Muscle of arm (tissue), 14 donors: ENCODE results near the gene FGF8. TPM values are rescaled to one million over a fixed set of nuclear protein-coding genes. Genes with fewer than 3 reads are reported as not detected.
"Not testable (repeated sequence)": the region's sequence is repeated elsewhere in the genome, so short reads cannot be mapped to it uniquely, and the experiment has no call there.

Source experiments
- DNase-seq: peaks from one replicate; pipeline ENCODE4 v3.0.0-alpha.2; 2013
- long read RNA-seq, 11 donors: transcript quantifications; one replicate each; lab custom pipeline, GENCODE V29; 2026
- polyA plus RNA-seq, 12 donors: library from polyadenylated mRNA; unstranded; fragments of 120-200 nt; gene quantifications; one replicate each; pipeline ENCODE4 v1.2.1, GENCODE V29; 2013; ENCODE audit not compliant: insufficient read length in 12 of 12

Gene FGF8
- under 1 TPM in 8 of 12 donors, not detected in 4; 0.21 to 0.60 (median 0.31) TPM for polyA plus RNA-seq
- long read RNA-seq, donor 1, result 0 reads
- long read RNA-seq, donor 2, result 0 reads
- long read RNA-seq, donor 3, result 0 reads
- long read RNA-seq, donor 4, result 0 reads
- long read RNA-seq, donor 5, result 0 reads
- long read RNA-seq, donor 6, result 0 reads
- long read RNA-seq, donor 7, result 0 reads
- long read RNA-seq, donor 8, result 0 reads
- long read RNA-seq, donor 9, result 0 reads
- long read RNA-seq, donor 10, result 0 reads
- long read RNA-seq, donor 11, result 0 reads

- DNase-seq, result no peak
These were observed at the start of gene FGF8 for GRCh38 chr10:101775273-101776160. FGF8 (minus strand) TSS chr10:101776114; CDS start chr10:101775900, 214 bp downstream.

DNA sequence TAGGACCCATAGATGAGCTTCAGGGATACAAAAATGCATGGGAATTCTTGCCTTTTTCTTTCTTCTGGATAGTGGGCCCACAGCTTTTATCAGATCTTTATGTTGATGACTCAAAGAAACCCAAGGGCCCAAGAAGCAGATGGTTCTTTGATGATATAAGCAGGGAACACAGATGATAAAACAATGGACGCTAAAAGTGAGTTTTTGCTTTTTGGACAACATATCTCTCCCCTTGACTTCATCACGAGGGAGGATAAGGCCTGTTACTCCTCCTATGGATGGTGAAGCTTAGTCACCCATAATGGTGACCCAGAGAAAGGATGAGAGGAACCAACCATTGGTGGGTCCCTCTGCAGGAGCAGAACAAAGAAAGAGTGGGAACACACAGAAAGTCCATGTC, 48.8 kb upstream of the FGF8 start:
- DNase-seq, result no peak

- DNase-seq, result no peak
These were observed 43.1 kb upstream of the FGF8 start for GRCh38 chr10:101818872-101819633.

GRCh38 chr10:101818119-101818871, 42.4 kb upstream of the FGF8 start, which contains the start of gene OGA:
OGA (minus strand) TSS chr10:101818444; CDS start chr10:101818022, 422 bp downstream.
- DNase-seq, result peak; percentile 97

DNA sequence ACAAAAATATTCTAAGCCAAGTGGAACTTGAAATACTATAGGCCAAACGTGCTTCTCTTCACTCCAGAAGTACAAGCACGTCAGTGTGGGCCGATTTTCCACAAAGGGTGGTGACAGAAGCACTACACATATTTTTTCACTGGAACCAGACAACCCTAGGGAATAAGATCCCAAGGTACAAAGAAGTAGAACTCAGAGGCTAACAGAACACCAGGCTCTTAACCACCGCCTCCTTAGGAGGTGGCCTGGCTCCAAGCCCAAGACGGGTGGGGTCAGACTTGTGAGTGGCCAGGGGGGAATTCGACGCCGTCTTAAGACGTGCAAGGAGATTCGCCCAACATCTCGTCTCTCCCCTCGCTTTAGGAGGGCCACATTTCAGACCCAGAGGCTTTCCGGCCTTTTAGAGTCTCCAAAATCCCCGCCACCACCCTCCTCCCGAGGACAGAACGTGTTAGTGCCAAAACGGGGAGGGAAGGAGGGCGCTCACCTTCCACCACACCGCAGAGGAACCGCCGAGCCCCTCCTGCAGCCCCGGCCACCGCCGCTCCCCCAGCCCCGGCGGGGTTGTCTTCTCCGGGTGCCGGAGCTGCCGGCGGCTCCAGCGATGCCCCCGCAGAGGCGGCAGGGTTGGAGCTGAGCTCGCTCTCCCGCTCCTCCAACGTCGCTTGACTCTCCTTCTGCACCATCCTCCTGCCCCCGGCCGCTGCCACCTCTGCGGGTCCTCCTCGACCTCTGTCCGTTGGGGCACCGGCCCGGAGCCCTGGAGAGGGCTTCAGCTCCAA, 41.6 kb upstream of the FGF8 start:
- DNase-seq, result peak; percentile 93

GRCh38 chr10:101816913-101817336, 41.0 kb upstream of the FGF8 start:
- no peak for DNase-seq

GRCh38 chr10:101816376-101816775, 40.5 kb upstream of the FGF8 start:
- no peak for DNase-seq

DNA sequence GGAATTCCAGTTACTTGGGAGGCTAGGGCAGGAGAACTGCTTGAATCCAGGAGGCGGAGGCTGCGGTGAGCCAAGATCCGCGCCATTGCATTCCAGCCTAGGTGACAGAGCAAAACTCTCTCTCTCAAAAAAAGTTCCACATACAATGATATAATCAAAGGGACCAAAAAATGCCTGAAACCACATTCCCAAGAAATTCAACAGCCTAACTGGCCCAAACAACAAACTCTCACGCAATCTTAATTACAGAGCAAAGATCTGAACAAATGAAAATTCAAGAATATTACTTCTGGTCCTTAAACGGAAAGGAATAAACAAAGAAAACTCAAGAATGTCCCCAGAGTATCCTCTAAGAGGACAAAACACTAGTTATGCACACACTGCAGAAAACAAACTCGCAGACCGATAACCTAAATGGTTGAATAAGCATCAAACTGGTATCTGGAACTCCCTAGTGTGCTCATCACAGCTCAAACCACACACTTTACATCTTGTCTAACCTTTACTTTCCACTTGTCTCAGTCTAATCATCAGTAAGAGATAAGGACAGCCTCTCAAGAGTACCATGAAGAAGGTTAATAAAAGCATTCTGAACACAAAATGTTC, 38.7 kb upstream of the FGF8 start:
- DNase-seq, result no peak

DNA sequence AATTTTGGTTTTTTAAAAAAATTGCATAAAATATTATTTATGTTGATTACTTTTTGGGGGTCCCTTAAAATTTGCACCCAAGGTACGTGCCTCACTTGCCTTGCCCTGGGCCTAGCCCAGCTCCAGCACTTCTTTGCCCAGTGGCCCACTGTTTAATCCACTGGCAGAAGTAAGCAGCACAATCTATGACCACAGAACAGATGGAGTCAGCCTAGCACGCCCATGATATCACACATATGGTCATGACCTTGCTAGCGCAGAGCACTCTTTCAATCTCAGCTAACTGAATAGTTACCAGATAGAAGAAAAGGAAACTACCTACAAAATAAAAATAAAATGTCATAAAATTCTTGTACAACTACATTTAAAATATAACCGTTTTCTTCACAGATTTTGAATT, 36.7 kb upstream of the FGF8 start:
- DNase-seq, result no peak

GRCh38 chr10:101807158-101807557, 31.2 kb upstream of the FGF8 start:
- no peak for DNase-seq

DNA sequence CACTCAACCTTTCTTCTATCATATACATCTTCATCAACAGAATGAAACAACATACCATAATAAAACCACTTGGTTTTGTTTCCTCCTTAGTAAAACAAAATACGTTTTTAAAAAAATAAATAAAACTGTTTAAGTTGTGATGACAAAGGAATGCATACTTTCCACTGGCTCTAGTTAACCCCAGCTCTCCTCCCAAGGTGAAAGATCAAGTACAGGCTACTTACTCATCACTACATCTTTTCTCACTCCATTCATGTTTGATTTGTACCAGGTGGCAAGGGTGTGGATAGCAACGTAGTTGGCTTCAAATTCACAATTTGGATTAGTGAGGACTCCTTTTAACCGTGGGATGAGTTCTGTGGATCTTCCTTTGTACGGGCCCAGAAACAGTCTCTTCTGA, 27.6 kb upstream of the FGF8 start:
- no peak for DNase-seq

DNA sequence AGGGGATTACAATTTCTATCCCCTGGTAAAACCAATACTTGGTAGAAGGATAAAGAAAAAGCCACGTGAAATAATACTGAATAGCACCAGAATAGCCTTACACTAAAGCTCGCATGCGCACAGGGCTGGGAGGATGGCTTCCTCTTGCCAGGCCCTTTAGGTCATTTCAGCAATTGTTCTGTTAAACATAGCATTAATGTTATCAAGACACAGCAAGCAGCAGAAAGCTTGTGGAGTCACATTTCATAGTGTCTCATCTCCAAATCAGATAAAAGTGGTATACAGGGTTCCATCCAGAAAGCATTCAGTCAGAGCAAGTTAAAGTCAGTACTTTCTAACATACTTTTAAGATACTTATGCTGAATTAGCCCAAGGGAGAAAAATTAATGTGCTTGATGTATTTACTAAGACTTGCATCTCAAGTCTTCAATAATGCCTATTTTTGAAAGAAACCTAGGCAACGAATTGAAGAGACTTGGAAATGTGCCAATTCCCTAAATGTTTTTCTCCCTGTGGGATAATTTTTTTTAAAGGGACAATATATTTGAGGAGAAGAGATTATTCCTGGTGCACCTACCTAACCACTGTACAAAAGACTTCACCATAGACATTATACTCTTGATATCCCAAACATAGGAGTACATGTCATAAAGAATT, 21.6 kb upstream of the FGF8 start:
- no peak for DNase-seq

DNA sequence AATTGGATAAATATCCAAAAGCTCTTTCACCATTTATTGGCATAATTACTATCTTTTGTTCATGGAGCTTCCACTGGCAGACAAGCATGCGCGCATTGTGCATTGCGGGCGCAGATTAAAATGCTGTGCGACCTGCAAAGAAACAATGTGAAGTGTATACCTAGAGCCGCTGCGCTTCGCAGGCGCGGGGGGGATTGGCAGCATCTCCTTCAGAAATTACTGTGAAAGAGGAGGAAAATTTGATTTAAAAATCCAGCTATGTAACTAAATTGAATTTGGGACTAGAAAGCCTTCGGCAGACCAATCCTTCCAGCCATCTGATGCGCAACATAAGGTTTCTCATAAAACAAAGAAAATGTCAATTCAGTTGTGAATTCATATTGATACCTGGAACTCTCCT, 17.6 kb upstream of the FGF8 start:
- DNase-seq, result no peak

GRCh38 chr10:101789686-101790085, 13.8 kb upstream of the FGF8 start:
- DNase-seq, result no peak

- not testable (repeated sequence) for DNase-seq
These were observed 13.3 kb upstream of the FGF8 start for GRCh38 chr10:101789231-101789630.

DNA sequence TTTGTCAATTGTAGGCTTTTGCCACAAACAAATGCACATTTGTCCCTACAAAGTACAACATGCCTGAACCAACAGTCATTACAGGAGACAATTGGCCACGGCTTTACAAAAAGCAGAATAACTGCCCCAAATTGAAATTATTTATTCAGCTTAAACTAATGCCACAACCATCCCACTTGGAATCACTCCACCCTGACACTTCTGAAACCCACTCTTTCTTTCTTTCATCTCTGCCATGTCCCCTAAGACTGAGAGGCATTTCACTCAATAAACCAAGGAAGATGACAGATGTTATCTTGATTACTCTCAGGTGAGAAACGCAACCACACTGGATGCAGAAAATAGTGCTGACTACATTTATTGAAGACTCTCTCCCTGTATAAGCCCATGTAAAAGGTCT, 9.9 kb upstream of the FGF8 start:
- DNase-seq, result no peak

DNA sequence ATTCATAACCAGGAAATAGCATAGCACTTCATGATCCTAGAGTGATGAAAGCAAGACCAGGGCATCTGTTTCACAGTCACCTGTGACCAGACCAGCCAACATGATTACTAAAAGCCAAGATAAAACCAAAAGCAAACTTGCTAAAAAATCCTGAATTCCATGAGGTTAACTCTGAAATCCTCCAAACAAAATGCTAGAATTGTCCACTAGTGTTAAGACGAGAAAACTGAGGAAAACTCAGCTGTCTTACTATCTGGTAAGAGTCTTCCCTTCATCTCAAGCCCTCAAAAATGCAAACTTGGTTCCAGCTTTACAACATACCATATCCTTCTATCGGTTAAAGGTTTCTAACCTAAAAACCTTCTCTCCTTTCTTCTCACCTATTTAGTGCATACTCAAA, 8.6 kb upstream of the FGF8 start:
- no peak for DNase-seq

DNA sequence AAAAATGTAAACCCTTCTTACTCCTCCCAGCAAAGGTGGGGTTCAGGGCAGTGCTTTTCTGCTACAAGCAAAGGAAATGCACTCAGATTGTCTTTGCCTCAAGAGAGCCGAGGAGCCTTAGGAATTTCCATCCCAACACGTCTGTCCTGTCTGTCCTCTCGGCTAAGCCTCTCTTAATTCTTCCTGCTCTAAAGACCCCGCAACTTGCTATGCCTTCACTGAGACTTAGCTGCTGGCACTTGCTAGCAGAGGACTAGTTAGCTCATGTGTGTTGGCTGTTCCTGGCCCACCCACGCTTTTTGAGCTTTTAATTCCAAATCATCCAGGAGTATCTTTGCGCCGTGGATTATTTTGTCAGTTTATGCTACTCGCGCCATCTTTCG, 7.8 kb upstream of the FGF8 start:
- no peak for DNase-seq

DNA sequence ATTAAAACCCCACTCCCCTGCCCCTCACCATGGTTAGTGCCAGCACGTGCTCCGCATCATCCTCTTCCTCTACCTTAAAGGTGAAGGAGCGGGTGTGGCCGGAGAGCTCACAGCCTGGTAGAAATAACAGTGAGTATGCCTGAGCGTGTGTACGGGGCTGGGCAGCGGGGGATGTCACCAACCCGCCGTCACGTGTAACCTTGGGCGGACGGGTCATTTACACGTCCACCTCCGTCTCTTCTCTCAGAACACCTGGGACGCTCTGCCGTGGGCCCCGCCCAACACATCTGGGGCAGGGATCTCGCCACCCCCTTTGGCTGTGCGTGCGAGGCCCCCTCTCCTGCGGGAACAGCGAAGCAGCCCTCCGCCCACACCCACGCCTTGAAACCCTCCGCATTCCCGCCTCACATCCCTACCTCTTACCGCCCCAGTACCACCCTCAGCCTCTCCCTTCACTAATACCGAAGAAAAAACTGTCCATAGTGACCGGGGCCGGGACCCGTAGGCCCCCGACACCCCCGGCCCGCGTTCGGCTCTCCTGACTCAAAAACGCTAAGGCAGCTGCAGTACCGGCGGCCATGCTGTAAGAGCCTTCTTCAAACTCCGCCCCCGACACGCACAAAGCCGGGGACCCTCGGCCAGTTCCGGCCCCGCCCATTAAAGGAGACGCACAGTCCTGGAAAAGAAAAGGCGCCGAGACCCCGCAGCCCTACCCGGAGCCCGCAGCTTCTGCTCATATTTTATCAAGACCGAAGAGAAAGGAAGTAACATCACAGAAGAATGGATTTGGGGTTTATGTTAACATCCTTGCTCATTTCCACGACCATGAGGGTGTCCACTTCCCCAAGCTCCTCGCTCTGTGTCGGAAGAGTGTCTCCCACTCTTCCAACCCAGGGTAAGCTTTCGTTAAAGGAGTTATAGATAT, 7.2 kb upstream of the FGF8 start, which contains the start of gene NPM3:
Gene NPM3 (minus strand): TSS at position 636 of the 925 bp plus-strand sequence. CDS start 56 bp downstream, at position 580.
- DNase-seq, result peak; percentile 85
